Naive thymus-derived CD4-positive, alpha-beta T cell (primary cell): Measurements from ENCODE around the gene EGFL7. TPM values are rescaled to one million over a fixed set of nuclear protein-coding genes. Genes with fewer than 3 reads are reported as not detected.

Experiments used
- ATAC-seq: fragments of 150-1000 bp; cut with Tn5 transposase; 2 replicates; pipeline ENCODE4 v1.10.0; 2021; ENCODE audit warnings: mild to moderate bottlenecking, moderate library complexity
- CTCF ChIA-PET: fragments of 350-600 bp; sonication (Branson Sonifier 250); formaldehyde crosslinking; loops from one replicate; lab custom pipeline; 2021; ENCODE audit warnings: antibody characterized with exemption; lab: Charles Lee
- POLR2A ChIA-PET: fragments of 350-600 bp; sonication (Branson Sonifier 250); formaldehyde crosslinking; loops from one replicate; lab custom pipeline; 2021; ENCODE audit warnings: antibody characterized with exemption, inconsistent platforms; lab: Charles Lee
- DNase-seq, 9 donors: peaks; one replicate each; pipeline versions ENCODE4 v3.0.0 to v3.0.0-alpha.2; 2020 to 2022; ENCODE audit warnings: mixed read lengths in 1 of 9
- H3K27ac ChIP-seq: one replicate; pipeline ENCODE4 v1.7.0; 2013; ENCODE audit warnings: mild to moderate bottlenecking, low read depth, low read length, moderate library complexity
- H3K27me3 ChIP-seq, 2 donors: one replicate each; pipeline ENCODE4 v1.7.0; 2013; ENCODE audit warnings: low read length in 2 of 2, mild to moderate bottlenecking in 2 of 2, moderate library complexity in 2 of 2; ENCODE audit not compliant: control insufficient read depth in 2 of 2, insufficient read depth in 2 of 2
- H3K36me3 ChIP-seq, 3 experiments: 1 replicate in 2 of 3; 2 replicates in 1 of 3; pipeline ENCODE4 v1.7.0; 2013; ENCODE audit warnings: low read length in 3 of 3, mild to moderate bottlenecking in 3 of 3, moderate library complexity in 1 of 3; ENCODE audit not compliant: insufficient read depth in 3 of 3, control insufficient read depth in 2 of 3
- H3K4me1 ChIP-seq, 2 donors: one replicate each; pipeline ENCODE4 v1.7.0; 2013; ENCODE audit warnings: low read length in 2 of 2, mild to moderate bottlenecking in 2 of 2, moderate library complexity in 1 of 2; ENCODE audit not compliant: control insufficient read depth in 2 of 2, insufficient read depth in 2 of 2
- H3K4me3 ChIP-seq: 2 replicates; pipeline ENCODE4 v1.7.0; 2013; ENCODE audit warnings: mild to moderate bottlenecking, low read length
- H3K9me3 ChIP-seq, 3 experiments: 1 replicate in 2 of 3; 2 replicates in 1 of 3; pipeline ENCODE4 v1.7.0; 2013; ENCODE audit warnings: low read length in 3 of 3; ENCODE audit not compliant: control insufficient read depth in 2 of 3
- H3K27ac Mint-ChIP-seq, 9 donors: one replicate each; pipeline ENCODE4 v1.8.0; 2020 to 2022; ENCODE audit warnings: mixed read lengths in 9 of 9, mild to moderate bottlenecking in 8 of 9, moderate library complexity in 5 of 9, inconsistent platforms in 2 of 9
- H3K27me3 Mint-ChIP-seq, 5 donors: one replicate each; pipeline ENCODE4 v1.8.0; 2021 to 2022; ENCODE audit warnings: mixed read lengths in 5 of 5, mild to moderate bottlenecking in 1 of 5
- H3K36me3 Mint-ChIP-seq, 5 donors: one replicate each; pipeline ENCODE4 v1.8.0; 2020 to 2022; ENCODE audit warnings: mixed read lengths in 5 of 5, mild to moderate bottlenecking in 3 of 5, inconsistent platforms in 1 of 5
- H3K4me1 Mint-ChIP-seq, 7 donors: one replicate each; pipeline ENCODE4 v1.8.0; 2020 to 2022; ENCODE audit warnings: mixed read lengths in 7 of 7, mild to moderate bottlenecking in 3 of 7, inconsistent platforms in 1 of 7
- H3K4me3 Mint-ChIP-seq, 10 donors: one replicate each; pipeline ENCODE4 v1.8.0; 2020 to 2022; ENCODE audit warnings: mild to moderate bottlenecking in 10 of 10, mixed read lengths in 10 of 10, moderate library complexity in 6 of 10, inconsistent platforms in 2 of 10
- H3K9me3 Mint-ChIP-seq, 11 donors: one replicate each; pipeline ENCODE4 v1.8.0; 2020 to 2022; ENCODE audit warnings: mixed read lengths in 11 of 11, mild to moderate bottlenecking in 4 of 11, inconsistent platforms in 1 of 11, moderate library complexity in 1 of 11
- intact Hi-C, 2 donors: fragments of 100-400 bp; cut with micrococcal nuclease; formaldehyde crosslinking; loops; one replicate each; pipeline ENCODE4 v1.15.1; 2023
- polyA plus RNA-seq, 2 donors: library from polyadenylated mRNA; unstranded; fragments of 300-500 nt; fragmentation: Illumina TruSeq; gene quantifications; one replicate each; pipeline ENCODE4 v1.2.3, GENCODE V29; 2021
- total RNA-seq, 6 experiments: library from RNA in 5 of 6; stranded (reverse) in 5 of 6; gene quantifications; 1 replicate in 5 of 6; 2 replicates in 1 of 6; pipeline ENCODE4 v1.2.3 and lab custom pipeline; 2021 to 2026

Gene EGFL7
- total and polyA plus RNA-seq, 7 experiments from 2014 or later, result 0.56 to 2.3 (median 0.97) TPM; not detected in 4

DNA sequence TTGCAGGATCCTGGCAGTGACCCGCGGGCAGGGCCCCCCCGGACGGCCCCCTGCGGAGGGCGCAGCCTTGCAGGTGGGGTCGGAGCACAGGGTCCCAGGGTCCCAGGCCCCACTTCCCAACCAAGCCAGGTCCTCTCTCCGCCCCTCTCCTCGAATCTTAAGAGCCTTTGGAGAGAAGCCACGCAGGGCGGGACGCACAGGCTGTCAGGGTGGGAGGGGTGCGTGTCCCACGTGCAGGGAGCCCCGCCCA is 18.4 kb upstream of the EGFL7 start:
- no peak overlapping the region for H3K27ac Mint-ChIP-seq
- H3K9me3 Mint-ChIP-seq, result peaks cover 0 to 3% (median 0%) of the 10 kb centered on the region in 11 donors
- ChIA-PET POLR2A (interaction anchor here (0.7 kb wide), 1 partner anchor 153 kb away, joined by 3 read pairs; no protein-coding TSS in a partner anchor), CTCF (interaction anchor here (1.2 kb wide), 1 partner anchor 157 kb away, joined by 3 read pairs; no protein-coding TSS in a partner anchor)
- H3K4me1 ChIP-seq, result peaks cover 10% of the 10 kb centered on the region in 2 donors
- no peaks in the 10 kb centered on the region for H3K9me3 ChIP-seq
- no peaks in the 10 kb centered on the region for H3K36me3 Mint-ChIP-seq
- H3K4me3 Mint-ChIP-seq, result peak overlapping the region in 1 of 10 donors; percentile 47
- peaks cover 0 to 3% (median 0%) of the 10 kb centered on the region in 7 donors for H3K4me1 Mint-ChIP-seq
- H3K36me3 ChIP-seq, result no peaks in the 10 kb centered on the region
- no peak overlapping the region for H3K4me3 ChIP-seq
- H3K27me3 ChIP-seq, result peaks cover 0 to 13% of the 10 kb centered on the region in 2 donors
- ATAC-seq (no peak), DNase-seq (peak in 2 of 9 donors; percentile 45 to 75)
- intact Hi-C loops, result loop anchor here (1.0 to 2.0 kb wide), 3 partner anchors 13 to 243 kb away; partner anchors contain the start of gene SNAPC4 (in 1 of the 2)
- H3K27ac ChIP-seq, result no peak overlapping the region
- peaks cover 12 to 30% (median 28%) of the 10 kb centered on the region in 5 donors for H3K27me3 Mint-ChIP-seq

GRCh38 chr9:136644593-136645351 is 17.9 kb upstream of the EGFL7 start:
- POLR2A ChIA-PET, result no interaction called here
- intact Hi-C loops, result loop anchor here (1.0 to 2.0 kb wide), 3 partner anchors 14 to 244 kb away; partner anchors contain the start of gene SNAPC4 (in 1 of the 2)
- H3K27ac ChIP-seq, result no peak overlapping the region

DNA sequence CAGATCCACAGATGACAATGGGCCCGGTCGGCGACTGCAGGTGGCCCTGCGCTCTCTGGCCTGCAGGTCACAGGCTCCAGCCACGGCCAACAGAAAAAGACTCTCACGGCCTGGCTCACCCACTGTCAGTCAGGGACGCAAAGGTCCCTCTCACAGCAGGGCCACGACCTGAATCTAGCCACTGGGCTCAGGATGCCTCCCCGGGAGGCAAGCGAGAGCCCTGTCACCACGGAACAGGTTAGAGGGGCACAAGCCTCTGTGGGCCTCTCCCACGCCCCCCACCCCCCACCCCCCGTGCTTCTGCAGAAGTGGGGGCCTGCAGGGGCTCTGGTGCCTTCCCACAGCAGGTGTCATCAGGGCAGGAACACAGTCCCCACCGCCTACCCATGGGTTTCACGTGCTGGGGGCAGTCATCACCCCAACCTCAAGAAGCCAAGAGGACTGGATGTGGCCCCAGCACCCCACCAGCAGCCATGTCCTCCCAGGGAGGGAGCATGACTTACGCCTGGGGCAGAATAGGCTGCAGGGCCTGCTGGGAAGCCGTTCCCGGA is 17.3 kb upstream of the EGFL7 start:
- Mint-ChIP-seq H3K27me3 (peaks cover 12 to 30% (median 28%) of the 10 kb centered on the region in 5 donors), H3K4me3 (no peak overlapping the region), H3K9me3 (peaks cover 0 to 3% (median 0%) of the 10 kb centered on the region in 11 donors), H3K4me1 (peaks cover 0 to 3% (median 0%) of the 10 kb centered on the region in 7 donors), H3K36me3 (no peaks in the 10 kb centered on the region), H3K27ac (no peak overlapping the region)
- peaks cover 10% of the 10 kb centered on the region in 2 donors for H3K4me1 ChIP-seq
- no peak overlapping the region for H3K4me3 ChIP-seq
- DNase-seq, result no peak
- H3K36me3 ChIP-seq, result no peaks in the 10 kb centered on the region
- ATAC-seq, result no peak
- intact Hi-C loops, result loop anchor here in 1 of 2 donors (2.0 kb wide), 2 partner anchors 15 to 245 kb away; partner anchors contain the start of gene SNAPC4
- H3K27me3 ChIP-seq, result peaks cover 0 to 13% of the 10 kb centered on the region in 2 donors
- CTCF ChIA-PET, result no interaction called here
- POLR2A ChIA-PET, result no interaction called here
- H3K9me3 ChIP-seq, result no peaks in the 10 kb centered on the region
- H3K27ac ChIP-seq, result no peak overlapping the region

More at GRCh38 chr9:136644593-136645351, 17.9 kb upstream of the EGFL7 start:
- peaks cover 0 to 3% (median 0%) of the 10 kb centered on the region in 11 donors for H3K9me3 Mint-ChIP-seq
- no peak overlapping the region for H3K4me3 Mint-ChIP-seq
- Histone ChIP-seq H3K36me3 (no peaks in the 10 kb centered on the region), H3K4me3 (no peak overlapping the region), H3K27me3 (peaks cover 0 to 13% of the 10 kb centered on the region in 2 donors), H3K4me1 (peaks cover 10% of the 10 kb centered on the region in 2 donors), H3K9me3 (no peaks in the 10 kb centered on the region)
- H3K36me3 Mint-ChIP-seq, result no peaks in the 10 kb centered on the region
- ATAC-seq (peak; percentile 92), DNase-seq (peak in 7 of 9 donors; percentile 59 to 78 (median 67))
- H3K4me1 Mint-ChIP-seq, result peaks cover 0 to 3% (median 0%) of the 10 kb centered on the region in 7 donors
- peaks cover 12 to 30% (median 28%) of the 10 kb centered on the region in 5 donors for H3K27me3 Mint-ChIP-seq
- CTCF ChIA-PET, result no interaction called here
- H3K27ac Mint-ChIP-seq, result no peak overlapping the region

DNA sequence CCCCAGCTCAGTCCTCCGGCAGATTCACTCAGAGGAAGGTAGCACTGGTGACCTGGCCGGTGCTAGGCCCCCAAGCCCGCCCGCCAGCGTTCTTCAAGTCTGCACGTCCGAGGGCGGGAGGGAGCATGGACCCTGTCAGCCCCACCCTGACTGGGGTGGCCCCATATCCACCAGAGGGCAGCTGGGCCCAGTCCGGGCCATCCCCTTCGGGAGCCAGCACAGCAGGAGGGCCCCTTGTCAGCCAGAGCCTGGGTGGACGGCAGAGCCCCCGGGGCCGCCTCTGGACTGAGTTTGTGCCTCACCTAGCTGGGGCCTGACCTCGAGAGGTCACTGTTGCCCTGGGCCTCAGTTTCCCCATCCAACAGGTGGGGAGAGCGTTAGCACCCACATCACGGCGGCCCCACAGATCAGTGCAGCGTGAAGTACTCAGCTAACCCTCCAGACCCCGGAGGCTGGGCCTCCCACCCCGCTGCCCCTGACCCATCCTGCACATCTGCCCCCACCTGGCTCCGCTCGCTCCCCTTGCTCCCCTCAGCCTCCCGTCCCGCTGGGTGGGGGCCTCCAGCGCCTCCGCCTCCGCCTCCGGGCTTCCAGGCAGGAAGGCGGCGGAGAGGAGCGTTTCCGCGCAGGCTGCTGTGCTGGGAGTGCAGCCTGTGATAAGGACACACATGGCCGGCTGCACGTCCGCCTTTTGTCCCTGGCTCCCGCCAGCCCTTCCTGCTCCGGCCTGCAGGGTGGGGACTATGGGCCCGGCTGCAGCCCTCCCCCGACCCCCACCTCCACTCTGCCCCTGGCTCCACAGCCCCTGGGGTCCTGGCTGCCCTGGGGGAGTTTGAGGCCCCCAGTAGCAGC is 16.6 kb upstream of the EGFL7 start:
- Histone ChIP-seq H3K36me3 (no peaks in the 10 kb centered on the region), H3K9me3 (no peaks in the 10 kb centered on the region), H3K4me3 (no peak overlapping the region), H3K4me1 (peaks cover 10% of the 10 kb centered on the region in 2 donors), H3K27ac (no peak overlapping the region), H3K27me3 (peaks cover 0 to 13% of the 10 kb centered on the region in 2 donors)
- H3K4me3 Mint-ChIP-seq, result no peak overlapping the region
- no peak overlapping the region for H3K27ac Mint-ChIP-seq
- peaks cover 0 to 3% (median 0%) of the 10 kb centered on the region in 11 donors for H3K9me3 Mint-ChIP-seq
- CTCF ChIA-PET, result no interaction called here
- POLR2A ChIA-PET, result no interaction called here
- intact Hi-C loops, result loop anchor here in 1 of 2 donors (2.0 kb wide), 2 partner anchors 15 to 245 kb away; partner anchors contain the start of gene SNAPC4
- no peaks in the 10 kb centered on the region for H3K36me3 Mint-ChIP-seq
- peaks cover 12 to 33% (median 28%) of the 10 kb centered on the region in 5 donors for H3K27me3 Mint-ChIP-seq
- DNase-seq (no peak), ATAC-seq (no peak)
- H3K4me1 Mint-ChIP-seq, result peaks cover 0 to 3% (median 0%) of the 10 kb centered on the region in 7 donors

DNA sequence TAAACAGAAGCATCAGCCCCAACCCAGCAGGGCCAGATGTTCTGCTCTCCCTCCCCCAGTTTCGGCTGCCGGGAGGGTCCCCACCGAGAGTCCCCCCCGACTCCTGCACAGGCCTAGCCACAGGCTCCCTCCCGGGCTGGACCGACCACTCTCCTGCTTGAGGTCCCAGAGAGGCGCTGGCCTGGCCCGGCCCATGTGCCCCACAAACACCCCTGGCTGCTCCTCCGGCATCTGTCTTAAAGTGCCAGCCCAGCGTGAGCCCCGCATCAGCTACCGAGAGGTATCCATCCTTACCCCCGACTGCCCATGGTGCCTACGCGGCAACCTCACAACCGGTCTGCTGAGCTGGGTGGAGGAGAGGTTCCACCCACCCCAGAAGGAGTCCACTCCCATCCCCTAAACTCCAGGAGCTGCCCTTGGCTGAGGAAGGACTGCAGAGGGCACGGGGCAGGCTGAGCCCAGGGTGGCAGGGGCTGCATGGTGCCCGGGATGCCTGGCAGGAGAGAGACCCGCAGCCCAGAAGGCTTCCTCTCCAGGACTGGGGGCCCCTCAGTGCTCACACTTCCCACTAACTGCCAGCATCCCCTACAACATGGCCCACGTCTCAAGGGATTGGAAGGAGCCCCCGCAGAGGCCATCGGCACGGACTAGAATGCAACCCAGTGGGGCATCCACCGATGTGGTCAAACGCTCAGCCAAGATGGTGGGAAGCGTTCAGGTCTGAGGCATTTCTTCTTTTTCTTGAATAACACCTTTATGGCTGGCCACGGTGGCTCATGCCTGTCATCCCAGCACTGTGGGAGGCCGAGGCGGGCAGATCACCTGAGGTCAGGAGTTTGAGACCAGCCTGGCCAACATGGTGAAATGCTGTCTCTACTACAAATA is 15.6 kb upstream of the EGFL7 start:
- POLR2A ChIA-PET, result no interaction called here
- H3K4me1 ChIP-seq, result peaks cover 10% of the 10 kb centered on the region in 2 donors
- peaks cover 0 to 13% of the 10 kb centered on the region in 2 donors for H3K27me3 ChIP-seq
- Mint-ChIP-seq H3K4me3 (no peak overlapping the region), H3K27me3 (peaks cover 12 to 33% (median 28%) of the 10 kb centered on the region in 5 donors), H3K27ac (no peak overlapping the region), H3K4me1 (peaks cover 0 to 3% (median 0%) of the 10 kb centered on the region in 7 donors), H3K9me3 (peaks cover 0 to 3% (median 0%) of the 10 kb centered on the region in 11 donors), H3K36me3 (no peaks in the 10 kb centered on the region)
- H3K9me3 ChIP-seq, result no peaks in the 10 kb centered on the region
- ATAC-seq, result no peak
- CTCF ChIA-PET, result interaction anchor here (0.8 kb wide), 1 partner anchor 162 kb away, joined by 3 read pairs; no protein-coding TSS in a partner anchor
- DNase-seq, result no peak
- no peaks in the 10 kb centered on the region for H3K36me3 ChIP-seq
- no peak overlapping the region for H3K4me3 ChIP-seq
- no peak overlapping the region for H3K27ac ChIP-seq
- intact Hi-C loops, result no loop called here
